Measurements from ENCODE around the gene PRKACB.
"Not testable (repeated sequence)": the region's sequence is repeated elsewhere in the genome, so short reads cannot be mapped to it uniquely, and the experiment has no call there.

The PRKACB gene

DNA sequence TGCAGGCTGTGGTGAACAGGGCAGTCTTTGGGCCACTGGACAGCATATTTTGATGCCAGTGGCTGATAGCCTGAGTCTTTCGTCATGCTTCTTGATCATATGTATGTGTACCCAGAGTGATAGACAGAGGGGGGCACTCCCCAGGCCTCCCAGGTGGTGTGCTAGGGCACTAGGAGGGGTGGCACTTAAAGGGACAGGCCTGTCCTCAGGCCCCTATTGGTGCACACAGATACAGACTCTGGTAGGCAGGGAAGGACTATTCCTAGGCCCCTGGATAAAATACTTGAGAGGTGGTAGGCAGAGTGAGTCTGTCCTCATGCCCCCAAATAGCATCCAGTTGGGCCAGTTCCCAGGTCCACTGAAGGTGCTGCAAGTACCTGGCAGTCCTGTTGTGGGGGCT is 80.8 kb downstream of the PRKACB start:
- no peak for DNase-seq

DNA sequence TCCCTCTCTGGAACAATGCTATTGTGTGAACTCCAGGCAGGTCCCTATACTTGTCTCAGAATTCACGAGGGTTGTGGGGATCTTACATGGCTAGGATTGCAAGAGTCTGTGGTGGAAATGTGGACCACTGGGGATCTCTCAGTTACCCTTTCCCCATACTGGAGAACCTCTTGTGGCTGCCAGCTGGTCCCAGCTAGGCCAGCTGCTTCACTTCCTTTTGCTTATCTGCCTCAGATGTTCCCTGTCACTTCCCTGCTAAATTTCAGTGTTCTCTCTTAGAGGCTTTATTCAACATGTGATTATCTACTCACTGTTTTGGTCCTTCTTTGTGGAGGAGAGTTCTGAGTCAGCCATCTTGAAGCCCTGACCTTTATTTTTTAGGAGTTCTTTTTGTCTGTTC is 81.6 kb downstream of the PRKACB start:
- DNase-seq: no peak

DNA sequence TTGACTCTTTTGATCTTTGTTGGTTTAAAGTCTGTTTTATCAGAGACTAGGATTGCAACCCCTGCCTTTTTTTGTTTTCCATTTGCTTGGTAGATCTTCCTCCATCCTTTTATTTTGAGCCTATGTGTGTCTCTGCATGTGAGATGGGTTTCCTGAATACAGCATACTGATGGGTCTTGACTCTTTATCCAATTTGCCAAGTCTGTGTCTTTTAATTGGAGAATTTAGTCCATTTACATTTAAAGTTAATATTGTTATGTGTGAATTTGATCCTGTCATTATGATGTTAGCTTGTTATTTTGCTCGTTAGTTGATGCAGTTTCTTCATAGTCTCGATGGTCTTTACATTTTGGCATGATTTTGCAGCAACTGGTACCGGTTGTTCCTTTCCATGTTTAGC is 88.6 kb downstream of the PRKACB start:
- DNase-seq: not testable (repeated sequence)

DNA sequence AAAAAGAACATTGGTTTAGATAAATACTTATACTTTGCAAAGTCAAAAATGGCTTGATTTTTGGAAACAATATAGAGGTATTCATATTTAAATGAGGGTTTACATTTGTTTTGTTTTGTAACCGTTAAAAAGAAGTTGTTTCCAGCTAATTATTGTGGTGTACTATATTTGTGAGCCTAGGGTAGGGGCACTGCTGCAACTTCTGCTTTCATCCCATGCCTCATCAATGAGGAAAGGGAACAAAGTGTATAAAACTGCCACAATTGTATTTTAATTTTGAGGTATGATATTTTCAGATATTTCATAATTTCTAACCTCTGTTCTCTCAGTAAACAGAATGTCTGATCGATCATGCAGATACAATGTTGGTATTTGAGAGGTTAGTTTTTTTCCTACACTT is 92.2 kb downstream of the PRKACB start:
- DNase-seq: no peak

DNA sequence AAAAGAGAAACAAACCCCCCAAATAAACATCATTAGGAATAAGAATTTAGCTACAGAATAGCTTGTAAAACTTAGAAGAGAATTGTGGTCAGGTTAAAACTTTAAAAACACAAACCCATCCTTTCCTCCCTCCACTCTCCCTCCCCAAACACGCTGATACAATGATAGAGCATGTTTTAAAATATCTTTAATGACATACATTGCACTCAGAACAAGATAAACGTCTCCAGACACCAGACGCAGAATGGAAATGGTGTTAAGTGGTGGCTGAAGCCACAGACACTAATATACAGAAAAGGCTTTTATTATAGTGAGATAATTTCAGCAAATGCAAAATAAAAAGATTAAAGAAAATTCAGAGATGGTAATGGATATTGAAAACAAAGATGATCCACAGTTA is 98.6 kb downstream of the PRKACB start:
- DNase-seq: no peak

DNA sequence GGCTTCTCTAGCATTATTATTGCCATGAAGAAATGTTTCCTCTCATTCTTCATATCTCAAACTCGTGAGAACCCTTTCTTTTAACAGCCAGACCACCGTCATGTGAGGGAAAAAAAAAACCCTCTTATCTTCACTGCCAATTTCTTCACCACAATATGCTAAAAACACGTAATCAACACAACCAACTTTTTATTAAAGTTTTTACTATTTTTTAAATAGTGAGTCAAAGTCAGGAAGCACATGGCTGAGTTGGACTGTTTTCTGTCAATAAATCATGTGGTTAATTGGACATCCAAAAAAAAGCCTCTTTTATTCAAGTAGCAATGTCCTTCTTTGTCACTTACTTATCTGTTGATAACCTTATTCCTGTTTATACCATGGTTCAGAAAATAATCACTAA is 101.5 kb downstream of the PRKACB start:
- no peak for DNase-seq

DNA sequence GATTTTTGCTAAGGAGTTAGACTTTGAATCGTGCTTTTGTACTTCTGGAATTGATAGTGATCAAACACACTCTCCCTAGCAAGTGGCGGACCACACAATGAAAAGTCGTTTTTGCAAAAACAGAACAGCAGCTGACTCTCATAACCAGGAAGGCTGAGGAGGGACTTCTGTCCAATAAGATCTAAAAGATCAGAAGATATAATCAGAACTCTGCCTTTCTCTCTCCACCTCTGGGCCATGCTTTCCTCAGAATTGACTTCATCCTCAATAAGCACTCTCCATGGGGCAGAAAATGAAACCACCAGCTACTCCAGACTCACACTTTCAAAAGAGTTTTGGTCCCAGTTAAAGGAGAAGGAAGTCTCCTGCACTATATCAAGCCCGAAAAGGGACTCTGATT is 102.1 kb downstream of the PRKACB start:
- no peak for DNase-seq

DNA sequence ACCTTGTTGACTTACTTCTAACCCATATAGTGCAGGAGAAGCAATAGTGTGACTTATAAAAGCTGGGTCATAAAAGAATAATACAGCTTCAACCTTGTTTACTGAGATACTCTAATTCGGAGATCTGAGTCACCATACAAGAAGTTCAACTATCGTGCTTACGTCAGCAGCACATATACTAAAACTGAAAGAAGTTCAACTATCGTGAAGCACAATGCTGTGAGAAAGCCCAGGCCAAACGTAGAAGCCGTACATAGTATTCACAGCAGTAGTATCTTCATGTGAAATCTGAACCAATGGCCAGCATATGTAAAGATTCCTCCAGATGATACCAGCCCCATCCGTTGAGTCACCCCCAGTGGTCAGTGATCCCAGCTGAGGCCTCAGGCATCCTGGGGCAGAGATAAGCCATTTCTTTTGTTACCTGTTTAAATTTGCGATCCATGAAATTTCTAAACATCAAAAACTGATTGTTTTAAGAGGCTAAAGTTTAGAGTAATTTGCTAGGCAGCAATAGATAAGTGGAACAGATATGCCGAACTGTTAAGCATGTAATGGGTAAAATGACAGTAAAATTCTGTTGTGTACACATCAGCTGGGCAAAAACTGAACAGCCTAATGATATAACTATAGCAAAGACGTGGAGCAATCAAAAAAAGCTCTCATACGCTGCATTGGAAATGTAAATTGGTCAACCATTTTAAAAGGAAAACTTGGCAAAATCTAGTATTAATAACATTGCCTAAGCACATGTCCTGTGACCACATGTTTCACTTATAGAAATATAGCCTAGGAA is 103.6 kb downstream of the PRKACB start:
- DNase-seq: no peak

DNA sequence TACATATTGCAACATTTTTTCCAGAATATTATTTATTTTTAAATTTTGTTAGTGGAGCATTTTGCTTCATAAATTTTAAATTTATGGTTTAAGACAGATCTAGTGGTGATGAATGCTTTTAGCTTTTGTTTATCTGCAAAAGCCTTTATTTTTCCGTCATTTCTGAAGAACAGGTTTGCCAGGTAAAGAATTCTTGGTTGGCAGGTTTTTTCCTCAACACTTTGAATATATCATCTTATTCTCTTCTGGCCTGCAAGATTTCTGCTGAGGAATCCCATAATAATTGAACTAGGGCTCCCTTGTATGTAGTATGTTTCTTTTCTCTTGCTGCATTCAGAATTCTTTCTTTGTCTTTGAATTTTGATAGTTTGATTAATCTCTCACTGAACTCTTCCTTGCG is 106.6 kb downstream of the PRKACB start:
- no peak for DNase-seq

DNA sequence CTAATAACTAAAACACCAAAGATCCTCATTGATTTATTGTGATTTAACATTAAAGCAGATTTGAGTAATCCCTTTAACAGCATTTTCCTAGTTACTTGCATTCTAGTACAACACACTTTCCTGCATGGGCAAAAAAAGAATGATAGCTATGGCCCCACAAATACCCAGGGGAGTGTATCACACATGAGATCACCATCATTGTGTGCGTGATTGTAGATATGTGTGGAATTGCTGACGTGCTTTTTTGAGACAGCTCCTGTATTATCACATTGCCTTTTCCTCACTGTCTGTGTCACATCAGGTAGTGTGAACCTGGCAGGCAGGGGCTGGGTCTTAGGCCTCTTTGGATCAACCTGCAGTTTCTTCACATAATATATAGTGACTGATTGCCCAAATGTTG is 109.0 kb downstream of the PRKACB start:
- DNase-seq: no peak

DNA sequence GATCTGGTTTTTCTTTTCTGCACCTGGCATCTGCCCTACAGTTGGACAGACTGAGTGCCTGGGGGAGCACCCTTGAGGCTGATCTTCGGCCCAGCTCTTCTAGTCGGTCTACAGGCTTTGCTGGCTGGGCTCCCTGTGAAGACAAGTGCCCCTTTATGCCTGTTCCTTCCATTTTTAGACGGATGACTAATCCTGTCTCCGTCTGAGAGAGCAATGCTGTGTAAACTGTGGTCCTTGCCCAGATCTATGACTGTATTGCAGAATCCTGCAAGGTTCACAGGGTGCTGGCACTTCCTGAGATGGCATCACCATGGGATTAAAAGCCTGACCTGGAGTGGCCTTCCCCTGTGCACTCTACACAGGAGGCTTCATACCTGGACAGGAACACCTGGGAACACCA is 109.8 kb downstream of the PRKACB start:
- peak in 1 of 3 experiments; percentile 6 for DNase-seq

DNA sequence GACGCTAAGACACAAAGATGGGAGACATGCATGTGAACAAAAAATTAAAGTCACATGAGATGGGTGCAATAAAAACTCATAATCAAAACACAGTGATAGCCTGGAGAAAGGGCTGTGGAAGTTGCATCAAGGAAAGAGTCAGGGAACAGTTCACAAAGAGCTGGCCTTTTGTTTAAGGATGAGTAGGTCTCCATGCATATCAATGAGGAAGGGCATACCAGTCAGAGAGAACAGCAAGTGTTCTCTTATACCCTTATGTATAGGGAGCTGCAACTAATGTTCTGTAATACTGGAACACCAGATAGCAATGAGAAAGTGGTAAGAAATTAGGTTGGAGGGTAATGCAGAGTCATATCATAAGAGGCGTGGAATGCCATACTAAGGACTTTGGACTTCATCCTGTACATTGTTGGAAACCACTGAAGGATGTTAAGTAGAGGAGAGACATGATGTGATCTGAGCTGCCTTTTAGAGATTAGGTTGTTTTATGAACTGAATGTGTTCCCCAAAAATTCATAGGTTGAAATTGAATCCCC is 110.7 kb downstream of the PRKACB start:
- DNase-seq: no peak

DNA sequence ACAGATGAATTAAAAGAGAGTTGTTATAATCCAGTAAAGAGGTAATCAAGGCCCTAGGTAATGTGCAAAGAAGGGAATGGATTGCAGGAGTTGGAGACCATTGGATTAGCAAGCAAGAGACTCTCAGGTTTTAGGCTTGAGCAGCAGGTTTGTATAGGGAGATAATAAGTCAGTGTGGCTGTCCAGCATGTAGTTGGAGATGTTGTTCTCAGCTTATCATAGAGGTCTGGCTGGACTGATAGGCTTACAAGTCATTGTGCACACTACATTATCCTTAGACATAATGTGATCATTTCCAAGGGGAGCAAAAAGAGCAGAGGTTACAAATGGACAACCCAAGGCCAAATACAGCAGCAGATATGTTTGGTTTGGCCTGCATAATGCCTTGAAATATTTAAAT is 111.5 kb downstream of the PRKACB start:
- no peak for DNase-seq

DNA sequence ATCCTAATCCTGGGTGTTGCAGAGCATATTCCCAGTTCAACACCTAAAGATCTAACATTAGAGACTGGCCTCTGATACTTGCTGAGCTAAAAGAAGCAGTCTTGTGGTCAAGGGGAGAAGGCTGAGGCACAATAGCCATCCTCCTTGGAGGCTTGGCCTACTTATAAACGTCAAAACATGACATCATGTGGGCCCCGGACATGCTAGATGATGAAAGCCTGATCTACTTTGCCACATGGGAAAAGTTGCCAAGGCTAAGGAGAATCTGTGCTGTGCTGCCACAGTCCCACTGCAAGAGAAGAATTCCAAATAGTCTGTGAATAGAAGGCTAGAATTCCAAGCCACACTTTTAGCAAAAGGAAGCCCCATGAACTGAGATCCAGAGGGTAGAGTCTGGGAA is 113.5 kb downstream of the PRKACB start:
- no peak for DNase-seq

DNA sequence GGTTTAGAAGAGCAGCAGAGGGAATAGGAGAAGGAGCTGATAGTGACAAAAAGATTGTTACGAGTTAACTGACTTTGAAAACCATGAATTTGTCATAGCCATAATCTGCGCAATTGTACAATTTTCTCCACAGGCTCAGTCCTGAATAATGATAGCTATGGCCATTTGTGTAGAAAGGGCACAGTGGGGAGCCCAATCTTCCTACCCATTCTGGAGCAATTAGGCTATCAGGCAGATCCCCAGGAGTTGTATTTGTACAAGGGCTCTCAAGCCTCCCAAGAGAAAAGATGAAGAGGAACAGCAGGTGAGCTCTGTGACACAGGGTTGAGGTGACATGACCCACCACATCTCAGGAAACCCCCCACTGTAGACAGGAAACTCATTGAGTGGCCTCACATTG is 115.3 kb downstream of the PRKACB start:
- DNase-seq: peak; percentile 19 to 99 (median 92)

DNA sequence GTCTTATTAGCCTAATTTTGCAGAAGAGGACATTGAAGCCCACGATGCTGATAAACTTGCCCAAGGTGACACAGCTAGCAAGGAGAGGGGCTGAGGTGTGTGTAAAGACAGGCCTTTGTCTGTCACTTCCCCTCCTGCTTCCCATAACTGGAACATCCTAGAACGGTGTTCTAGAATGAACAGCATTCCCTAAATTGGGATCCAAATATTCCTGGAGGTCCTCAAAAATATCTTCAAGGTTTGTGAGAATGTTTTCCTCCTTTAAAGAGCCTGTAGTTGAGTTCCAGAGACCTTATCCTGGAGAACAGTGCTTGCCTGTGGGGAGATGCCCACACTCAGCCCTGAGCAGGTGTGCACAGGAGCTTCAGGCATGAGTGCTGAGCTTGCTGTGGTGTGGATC is 115.9 kb downstream of the PRKACB start:
- no peak for DNase-seq

DNA sequence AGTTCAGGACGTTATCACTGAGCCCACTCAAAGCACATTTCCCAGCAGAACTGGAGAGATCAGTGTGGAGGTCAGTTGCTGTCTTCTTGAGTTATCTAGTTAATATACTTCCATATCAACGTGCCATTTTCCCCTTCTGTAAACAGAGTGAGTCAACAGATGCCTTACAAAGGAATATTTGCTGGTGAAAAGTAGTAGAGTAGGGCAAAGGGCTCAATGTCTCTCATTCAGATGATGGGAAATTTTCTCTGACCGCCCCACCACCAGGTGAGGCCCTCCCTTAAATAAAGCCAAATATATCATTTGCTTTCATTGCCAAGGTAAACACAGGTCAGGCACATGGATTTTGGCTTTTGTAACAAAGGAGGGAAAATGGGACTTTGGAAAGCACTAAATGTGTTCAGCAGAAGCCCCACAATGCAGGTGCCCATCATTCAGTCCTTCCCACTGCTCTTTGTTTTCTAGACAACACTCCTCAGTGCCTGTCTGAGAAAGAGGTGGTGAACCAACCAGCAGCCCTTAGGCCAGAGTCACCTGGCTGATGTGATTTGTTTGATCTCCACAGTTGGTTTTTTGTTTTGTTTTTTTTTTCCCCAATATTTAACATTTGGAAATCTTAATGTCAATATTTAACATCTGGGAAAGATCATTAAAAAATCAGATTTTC is 116.9 kb downstream of the PRKACB start:
- peak in 2 of 3 experiments; percentile 30 to 70 for DNase-seq

DNA sequence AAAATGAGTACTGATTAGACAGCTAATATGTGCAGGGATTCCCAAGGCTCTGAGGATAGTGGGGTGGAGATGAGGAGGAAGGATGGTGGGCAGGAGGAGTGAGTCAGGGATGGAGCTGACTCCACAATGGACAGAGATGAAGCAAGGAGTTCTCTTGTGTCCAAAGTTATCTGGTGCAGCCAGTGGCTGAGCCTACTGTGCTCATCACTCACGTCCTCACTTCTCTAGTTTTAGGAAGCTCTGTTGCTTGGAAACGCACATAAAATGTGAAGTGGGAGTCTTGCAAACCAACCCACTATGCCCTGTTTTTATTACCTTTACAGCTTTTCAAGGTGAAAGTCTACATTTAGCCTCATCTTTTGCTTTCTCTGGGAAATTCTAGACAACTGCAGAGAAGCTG is 120.9 kb downstream of the PRKACB start:
- no peak for DNase-seq

DNA sequence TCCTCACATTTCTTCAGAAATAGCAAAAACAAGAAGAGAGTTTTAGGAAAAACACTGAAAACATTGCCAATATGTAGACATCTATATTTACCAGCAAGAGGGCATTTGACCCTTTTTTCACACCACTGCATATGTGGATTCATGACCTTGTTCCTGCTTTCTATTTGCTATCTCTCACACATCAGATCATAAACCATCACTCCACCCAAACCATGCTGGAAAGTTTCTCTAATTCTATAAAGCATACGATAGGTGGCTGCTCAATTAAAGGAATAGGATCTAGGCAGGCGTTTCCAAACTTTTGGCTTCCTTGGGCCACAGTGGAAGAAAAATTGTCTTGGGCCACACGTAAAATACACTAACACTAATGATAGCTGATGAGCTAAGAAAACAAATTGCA is 121.8 kb downstream of the PRKACB start:
- no peak for DNase-seq

DNA sequence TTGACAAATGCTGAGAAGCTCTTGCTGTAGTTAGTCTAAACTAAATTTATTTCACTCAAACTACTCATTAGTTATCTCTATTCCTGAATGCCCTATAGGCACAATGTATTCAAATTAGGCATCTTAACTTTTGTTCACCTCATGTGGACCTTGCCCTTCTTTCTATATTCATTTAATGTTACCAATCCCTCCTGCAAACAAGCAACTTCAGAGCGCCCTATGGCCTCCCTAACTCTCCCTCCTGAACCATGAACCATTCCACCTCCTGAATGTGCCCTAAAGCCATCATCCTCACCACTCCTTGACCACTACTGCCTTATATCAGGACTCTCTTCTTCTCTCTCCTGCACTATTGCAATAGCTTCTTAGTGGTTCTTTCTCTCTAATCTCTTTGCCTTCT is 122.7 kb downstream of the PRKACB start:
- no peak for DNase-seq

DNA sequence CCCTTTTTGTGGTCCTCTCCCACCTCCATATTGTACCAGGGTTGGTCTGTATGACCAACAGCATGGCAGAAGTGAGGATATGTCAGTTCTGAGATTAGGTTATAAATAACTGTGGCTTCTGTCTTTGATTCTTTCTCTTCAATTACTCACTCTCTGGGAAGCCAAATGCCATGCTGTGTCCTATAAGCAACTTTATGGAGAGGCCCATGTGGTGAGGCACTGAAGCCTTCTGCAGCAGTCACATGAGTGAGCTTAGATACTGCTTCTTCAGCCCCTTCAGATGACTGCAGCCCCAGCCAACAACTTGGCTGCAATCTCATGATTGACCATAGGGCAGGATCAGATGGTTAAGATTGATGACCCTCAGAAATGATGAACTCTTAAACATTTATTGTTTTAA is 123.4 kb downstream of the PRKACB start:
- DNase-seq: no peak

DNA sequence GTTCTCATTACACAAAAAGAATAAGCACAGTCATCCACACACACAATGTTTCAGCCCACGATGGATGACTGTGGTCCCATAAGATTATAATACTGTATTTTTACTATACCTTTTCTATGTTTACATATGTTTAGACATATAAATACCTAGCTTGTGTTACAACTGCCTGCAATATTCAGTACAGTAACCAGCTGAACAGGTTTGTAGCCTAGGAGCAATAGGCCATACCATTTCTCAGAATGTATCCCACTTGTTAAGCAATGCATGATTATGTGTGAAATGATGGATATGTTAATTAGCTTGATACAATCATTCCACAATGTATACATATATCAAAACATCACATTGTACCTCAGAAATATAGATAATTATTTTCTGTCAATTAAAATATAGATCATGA is 124.3 kb downstream of the PRKACB start:
- DNase-seq: peak in 1 of 3 experiments; percentile 13

DNA sequence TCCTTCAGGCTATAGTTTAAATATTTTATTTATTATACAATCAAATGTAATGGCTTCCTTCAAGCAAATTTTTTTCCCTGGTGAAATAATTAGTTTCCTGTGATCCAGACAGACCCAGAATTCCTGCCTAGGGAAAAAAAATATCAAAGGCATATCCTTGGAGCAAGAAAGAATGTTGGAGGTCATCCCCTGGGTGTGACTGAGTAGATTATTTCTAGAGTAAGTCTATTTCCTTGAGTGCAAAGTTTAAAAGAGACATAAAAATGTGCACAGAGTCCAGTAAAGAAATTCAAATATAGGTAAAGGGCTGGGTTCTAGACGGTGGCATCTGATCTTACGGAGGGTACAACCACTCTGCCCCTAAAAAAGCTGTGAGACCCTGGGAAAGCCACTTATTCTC is 125.2 kb downstream of the PRKACB start:
- DNase-seq: no peak

DNA sequence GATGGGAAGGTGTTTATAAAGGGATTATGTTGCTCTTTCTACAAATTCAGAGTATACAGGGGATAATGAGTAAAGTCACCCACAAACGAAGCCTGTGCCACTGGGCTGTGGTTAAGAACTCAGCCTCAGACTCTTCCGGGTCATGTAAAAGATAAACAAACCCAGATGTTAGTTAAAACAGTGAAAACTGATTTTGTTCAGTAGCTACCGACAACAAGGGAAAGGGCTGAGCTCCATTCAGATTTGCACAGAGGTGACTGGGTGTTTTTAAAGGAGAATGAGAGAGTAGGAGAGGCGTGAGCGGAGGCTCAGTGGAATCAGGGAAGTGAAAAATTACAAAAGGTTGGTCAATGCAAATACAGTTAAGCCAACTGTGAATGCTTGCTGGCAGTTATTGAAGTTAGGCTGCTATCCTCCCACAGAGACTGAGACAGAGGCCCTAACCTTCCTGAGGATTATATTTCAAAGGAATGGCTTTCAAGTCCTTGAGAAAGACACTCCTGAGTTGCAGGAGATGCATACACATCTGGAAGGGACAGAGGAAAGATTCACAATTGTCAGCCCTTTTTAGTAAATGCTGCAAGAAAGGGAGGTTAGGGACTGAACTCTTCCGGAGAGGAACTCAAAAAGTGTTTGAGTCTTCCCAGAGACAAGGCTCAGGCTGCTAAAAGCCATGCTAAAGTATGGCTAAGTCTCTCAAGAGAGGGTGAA is 127.5 kb downstream of the PRKACB start:
- peak in 2 of 3 experiments; percentile 40 to 51 for DNase-seq
